Measurements from ENCODE around the gene MMP17.

Gene MMP17

DNA sequence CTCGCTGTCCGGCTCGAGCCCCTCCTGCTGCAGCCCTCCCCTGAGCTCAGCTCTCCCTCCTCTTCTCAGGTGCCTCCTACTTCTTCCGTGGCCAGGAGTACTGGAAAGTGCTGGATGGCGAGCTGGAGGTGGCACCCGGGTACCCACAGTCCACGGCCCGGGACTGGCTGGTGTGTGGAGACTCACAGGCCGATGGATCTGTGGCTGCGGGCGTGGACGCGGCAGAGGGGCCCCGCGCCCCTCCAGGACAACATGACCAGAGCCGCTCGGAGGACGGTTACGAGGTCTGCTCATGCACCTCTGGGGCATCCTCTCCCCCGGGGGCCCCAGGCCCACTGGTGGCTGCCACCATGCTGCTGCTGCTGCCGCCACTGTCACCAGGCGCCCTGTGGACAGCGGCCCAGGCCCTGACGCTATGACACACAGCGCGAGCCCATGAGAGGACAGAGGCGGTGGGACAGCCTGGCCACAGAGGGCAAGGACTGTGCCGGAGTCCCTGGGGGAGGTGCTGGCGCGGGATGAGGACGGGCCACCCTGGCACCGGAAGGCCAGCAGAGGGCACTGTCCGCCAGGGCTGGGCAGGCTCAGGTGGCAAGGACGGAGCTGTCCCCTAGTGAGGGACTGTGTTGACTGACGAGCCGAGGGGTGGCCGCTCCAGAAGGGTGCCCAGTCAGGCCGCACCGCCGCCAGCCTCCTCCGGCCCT is 22.8 kb downstream of the MMP17 start:
- peak; percentile 91 for DNase-seq

DNA sequence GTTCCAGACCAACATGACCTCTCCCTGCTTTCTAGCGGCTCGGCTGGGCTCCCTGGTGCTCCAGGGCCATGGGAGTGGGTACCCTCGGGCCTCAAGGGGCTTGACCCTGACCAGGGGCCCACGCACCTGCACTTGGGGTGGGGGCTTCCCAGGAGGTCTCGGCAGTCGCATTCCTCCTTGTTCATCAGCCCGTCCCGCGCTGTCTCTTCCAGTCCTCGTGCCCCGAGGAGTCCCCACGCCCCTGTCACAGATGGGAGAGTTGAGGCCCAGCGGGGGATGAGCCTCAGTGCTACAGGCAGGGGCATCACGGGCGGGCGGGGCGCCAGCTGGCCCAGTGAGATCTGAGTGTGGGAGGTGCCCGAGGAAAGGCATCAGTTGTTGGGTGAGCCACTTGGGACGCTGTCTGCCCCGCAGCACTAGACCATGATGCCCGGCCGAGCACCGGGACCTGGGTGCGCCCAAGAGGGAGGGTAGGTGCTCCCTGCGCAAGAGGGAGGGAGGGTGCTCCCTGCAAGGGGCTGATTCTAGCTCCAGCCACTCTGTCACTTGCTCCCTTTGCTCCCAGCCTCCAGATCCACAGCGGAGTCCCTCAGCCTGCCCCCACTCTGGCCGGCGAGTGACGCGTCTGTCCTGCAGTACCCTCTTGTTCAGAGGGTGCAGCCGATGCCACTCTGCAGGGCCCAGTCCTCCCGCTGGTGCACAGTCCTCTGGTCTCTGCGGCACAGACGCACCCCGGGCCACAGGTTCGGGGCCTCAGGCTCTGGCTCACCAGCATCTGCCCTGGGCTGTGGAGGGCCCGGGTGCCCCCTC is 23.8 kb downstream of the MMP17 start:
- peak; percentile 46 for DNase-seq

DNA sequence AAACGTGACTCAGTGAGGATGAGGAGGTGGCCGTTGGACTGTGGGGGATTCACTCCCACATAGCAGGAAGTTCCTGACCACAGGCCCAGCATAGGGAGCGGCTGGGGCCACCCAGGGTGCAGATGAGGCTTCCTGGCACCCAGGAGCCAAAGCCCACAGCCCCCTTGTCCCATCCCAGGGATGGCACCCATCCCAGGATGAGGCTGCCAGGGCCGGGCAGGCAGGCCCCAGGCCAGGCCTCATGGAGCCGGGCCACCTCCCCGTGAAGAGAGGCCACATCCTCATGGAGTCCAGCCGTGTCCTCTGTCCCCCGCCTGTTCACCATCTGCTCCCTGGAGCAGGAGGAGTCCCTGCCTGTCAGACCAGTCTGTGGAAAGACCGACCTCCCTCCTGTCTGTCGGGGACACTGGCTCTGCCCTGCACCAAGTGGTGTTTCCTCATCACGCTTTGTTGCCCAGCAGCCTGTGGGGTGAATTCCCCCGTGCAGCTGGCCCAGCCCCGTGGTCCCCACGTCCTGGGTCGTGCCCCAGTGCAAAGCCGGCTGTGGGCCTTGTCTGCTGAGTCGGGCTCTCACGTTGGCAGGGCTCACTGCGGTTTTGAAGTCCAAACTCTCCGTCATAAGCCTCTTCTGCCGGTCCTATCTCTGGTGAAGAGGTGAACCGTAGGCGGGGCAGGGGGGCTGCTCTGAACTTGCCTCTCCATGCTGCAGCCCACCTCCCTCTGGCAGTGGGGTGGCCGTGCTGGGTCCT is 24.5 kb downstream of the MMP17 start:
- DNase-seq: peak; percentile 34

DNA sequence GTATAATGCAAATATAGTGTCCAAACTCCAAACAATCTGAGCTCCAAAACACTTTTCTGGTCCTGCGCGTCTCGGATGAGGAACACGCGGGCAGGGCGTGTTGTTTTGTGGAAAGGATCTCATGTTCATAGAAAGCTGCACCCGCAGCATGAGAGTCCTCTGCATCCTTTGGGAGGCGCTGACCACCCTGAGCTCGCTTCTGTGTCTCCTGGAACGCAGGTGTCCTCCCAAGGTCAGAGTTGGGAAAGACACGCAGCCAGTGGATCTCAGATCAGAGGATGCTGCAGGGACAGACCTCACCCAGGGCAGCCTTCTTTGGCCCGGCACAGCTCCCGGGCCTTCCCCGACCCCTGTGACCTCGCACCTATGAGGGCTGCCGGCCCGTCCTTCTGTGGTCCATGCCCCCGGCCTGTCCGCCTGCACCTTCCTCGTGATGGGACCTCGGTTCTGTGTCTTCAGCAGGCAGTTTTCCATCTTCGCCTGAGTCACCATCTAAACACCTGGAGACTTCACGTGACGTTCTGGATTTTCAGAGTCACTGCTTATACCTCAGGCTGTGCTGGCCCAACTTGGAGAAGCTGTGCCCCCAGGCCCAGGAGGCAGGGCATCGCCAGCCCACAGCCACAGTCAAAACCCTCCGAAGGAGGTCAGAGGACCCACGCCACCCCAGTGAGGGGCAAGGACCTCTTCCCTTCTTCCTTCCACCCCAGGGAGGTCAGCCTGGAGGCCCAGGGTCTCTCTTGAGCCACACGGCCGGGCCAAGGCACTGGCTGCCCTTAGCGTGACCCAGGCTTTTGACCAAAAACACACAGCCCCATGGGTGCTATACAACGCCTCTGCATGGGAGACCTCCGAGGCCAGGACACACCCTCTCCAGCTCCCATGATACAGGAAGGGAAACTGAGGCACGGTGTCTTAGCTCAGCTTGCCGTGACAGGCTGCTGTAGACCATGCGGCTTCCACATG is 25.9 kb downstream of the MMP17 start:
- DNase-seq: peak; percentile 35

DNA sequence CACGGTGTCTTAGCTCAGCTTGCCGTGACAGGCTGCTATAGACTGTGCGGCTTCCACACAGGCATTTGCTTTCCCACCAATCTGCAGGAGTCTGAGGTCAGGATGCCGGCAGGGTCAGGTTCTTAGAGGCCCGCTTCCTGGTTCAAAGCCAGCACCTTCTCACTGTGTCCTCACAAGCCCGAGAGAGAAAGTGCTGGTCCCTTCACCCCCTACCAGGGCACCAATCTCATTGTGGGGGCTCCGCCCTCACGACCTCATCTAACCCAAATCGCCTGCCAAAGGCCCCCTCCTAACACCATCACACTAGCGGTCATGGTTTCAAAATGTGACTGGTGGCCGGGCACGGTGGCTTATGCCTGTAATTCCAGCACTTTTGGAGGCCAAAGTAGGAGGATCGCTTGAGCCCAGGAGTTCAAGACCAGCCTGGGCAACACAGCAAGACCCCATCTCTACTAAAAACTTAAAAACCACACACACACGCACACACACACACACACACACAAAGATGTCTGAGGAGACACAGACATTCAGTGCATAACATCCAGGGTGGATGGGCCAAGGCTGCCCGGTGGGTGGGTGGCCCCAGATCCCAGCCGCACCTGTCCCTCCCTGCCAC is 26.8 kb downstream of the MMP17 start:
- no peak for DNase-seq

DNA sequence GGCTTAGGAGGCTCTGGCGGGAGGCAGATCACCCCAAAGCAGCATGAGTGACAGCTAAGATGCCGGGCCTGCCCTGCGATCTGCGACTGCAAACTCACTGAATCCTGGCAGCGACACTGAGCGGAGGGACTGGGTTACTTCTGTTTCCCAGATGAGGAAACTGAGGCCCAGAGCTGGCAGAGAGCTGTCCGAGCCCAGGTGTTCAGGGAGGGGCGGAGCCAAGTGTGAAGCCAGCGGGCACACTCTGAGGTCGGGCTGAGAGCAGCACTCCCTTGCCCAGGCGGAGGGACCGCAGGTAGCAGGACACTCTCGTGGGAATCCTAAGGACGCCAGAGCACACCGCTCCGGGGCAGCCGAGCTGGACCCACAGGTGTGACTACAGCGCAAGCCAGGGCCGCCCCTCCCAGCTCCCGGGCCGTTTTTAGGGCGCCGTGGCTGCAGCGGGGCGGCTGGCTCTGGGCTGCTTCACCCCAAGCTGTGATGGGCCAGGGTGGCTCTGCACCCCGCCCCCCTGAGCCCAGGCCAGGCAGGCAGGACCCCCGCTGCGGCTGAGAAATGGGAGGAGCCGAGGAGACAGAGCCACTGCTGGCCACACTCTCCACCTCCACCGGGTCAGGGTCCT is 27.4 kb downstream of the MMP17 start:
- peak; percentile 64 for DNase-seq

DNA sequence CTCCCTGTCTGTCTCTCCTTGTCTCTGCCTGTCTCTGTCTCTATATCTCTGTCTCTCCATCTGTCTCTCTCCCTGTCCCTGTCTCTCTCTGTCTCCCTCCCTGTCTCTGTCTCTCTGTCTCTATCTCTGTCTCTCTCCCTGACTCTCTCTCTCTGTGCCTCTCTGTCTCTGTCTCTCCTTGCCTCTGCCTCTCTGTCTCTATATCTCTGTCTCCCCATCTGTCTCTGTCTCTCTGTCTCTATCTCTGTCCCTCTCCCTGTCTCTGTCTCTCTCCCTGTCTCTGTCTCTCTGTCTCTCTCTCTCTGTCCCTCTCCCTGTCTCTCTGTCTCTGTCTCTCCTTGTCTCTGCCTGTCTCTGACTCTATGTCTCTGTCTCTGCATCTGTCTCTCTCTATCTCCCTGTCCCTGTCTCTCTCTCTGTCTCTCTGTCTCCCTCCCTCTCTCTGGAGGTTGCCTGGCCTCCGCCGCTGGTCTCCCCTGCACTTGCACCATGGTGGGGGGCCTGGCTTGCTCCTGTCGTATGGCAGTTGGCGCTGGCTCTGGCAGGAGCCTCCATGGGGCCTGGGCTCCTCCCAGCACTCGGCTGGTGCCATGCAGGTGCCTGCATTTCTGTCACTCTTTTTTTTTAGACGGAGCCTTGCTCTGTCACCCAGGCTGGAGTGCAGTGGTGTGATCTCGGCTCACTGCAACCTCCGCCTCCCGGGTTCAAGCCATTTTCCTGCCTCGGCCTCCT is 28.3 kb downstream of the MMP17 start:
- no peak for DNase-seq

DNA sequence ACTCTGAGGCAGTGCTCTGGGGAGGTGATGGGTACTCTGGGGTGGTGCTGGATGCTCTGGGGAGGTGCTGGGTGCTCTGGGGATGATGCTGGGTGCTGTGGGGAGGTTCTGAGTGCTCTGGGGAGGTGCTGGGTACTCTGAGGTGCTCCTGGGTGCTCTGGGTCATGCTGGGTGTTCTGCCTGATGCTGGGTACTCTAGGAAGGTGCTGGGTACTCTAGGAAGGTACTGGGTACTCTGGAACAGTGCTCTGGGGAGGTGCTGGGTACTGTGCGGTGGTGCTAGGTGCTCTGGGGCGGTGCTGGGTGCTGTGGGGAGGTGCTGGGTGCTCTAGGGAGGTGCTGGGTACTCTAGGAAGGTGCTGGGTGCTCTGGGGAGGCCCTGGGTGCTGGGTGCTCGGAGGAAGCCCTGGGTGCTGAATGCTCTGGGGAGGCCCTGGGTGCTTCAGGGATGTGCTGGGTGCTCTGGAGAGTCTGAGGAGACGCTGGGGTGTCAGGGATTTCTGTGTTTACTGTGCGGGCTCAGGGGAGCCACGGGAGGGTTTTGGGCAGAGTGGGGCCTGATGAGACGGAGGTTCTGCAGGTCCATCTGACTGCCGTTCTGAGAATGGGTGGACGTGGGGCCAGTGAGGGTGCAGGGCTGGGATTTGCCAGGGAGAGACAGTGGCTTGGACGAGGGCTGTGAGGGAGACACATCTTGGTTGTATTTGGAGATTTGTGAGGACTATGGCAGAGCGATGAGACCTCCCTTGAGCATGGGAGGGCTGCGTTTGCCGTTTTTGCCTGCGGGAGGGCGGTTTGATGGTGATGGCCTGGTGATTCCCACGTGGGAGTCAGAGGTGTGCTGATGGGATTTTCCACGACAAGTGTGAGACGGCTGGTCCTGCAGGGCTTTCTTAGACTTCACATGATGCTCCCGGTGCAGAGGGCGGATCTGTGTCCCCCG is 30.0 kb downstream of the MMP17 start:
- no peak for DNase-seq

DNA sequence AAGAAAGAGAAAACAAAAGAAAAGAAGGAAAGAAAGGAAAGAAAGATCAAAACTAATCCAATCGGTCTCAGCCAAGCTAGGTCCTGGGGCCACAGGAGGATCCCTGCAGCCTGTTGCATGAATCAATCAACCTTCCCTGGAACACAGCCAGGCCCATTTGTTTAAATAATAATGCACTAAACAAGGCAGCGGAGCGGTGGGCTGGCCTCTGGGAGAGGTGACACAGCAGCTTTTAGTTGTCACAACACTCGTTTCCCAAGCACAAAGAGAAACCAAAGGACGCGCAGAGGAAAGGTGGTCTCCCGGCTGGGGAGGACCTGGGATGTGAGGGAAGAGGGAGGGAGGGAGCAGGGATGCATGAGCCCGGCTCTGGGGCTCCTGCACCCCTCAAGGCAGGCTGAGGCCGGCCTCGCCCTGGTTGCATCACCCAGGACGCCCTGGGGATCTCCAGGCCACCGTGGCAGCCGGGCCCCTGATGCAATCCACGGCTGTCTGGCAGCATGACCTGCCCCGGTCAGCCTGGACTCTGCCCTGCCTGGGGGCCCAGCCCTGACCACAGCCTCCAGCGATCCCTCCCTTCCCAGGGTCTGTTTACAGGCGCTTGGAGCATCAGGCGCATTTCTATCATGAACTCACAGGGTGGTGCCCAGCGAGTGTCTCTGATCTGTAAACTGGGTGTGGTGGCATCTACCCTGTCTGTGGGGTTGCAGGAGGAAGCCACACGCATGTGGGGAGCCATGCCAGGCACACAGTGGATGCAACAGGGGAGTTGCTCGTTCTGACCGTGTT is 32.5 kb downstream of the MMP17 start:
- DNase-seq: peak; percentile 90

DNA sequence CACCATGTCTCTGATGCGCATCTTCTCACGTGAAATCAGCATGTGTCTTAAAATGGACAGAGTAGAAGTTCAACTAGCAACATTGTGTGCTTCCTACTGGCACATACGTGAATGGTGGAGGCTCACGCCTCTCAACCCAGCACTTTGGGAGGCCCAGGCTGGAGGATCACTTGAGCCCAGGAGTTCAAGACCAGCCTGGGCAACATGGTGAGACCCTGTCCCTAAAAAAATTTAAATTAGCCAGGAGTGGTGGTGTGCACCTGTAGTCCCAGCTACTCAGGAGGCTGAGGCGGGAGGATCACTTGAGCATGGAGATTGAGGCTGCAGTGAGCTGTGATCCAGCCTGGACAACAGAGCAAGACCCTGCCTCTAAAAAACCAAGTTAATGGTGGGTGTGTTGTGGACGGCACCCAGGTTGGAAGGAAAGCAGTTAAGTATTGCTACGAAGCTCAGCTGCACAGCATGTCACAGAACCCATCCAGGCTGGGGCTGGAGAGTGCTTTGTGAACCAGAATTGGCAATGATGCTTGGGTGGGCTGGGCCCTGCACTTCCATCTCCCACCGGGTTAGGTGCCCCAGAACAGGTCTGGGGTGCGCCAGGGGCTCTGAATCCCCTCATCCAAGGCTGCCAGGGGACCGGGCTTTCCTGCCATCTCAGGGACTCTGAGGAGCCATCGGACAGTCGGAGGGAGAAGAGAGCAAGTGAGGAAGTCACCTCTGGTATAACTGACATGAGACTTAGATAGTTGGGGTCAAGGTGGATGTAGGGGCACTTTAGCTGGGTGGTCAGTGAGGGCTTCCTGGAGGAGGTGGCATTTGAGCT is 33.3 kb downstream of the MMP17 start:
- no peak for DNase-seq

DNA sequence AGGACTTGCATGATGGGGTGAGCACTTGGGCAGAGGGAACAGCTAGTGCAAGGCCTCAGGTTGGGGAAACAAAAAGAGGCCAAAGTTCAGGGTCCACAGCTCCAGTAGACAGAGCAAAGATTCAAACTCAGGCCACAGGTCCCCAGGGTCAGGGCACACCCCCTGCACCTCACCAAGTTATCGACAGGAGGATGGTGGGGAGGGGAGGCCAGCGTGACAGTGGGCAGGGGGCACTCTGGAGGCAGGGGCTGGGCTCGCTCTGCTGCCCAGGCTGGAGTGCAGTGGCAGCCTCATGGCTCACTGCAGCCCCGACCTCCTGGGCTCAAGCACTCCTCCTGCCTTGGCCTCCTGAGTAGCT is 33.9 kb downstream of the MMP17 start:
- DNase-seq: no peak

DNA sequence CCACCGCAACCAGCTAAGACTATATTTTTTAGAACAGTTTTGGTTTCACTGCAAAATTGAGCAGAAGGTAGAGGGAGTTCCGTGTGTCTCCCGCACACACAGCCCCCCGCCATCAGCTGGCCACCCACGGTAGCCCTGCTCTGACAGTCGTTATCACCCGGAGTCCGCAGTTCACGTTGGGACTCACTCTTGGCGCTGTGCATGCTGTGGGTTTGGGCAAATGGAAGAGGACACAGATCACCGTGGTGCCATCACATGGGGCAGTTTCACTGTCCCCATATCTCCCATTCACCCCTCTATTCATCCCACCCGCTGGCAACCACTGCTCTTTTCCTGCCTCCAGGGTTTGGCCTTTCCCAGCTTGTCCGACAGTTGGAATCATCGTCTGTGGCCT is 34.4 kb downstream of the MMP17 start:
- DNase-seq: no peak

DNA sequence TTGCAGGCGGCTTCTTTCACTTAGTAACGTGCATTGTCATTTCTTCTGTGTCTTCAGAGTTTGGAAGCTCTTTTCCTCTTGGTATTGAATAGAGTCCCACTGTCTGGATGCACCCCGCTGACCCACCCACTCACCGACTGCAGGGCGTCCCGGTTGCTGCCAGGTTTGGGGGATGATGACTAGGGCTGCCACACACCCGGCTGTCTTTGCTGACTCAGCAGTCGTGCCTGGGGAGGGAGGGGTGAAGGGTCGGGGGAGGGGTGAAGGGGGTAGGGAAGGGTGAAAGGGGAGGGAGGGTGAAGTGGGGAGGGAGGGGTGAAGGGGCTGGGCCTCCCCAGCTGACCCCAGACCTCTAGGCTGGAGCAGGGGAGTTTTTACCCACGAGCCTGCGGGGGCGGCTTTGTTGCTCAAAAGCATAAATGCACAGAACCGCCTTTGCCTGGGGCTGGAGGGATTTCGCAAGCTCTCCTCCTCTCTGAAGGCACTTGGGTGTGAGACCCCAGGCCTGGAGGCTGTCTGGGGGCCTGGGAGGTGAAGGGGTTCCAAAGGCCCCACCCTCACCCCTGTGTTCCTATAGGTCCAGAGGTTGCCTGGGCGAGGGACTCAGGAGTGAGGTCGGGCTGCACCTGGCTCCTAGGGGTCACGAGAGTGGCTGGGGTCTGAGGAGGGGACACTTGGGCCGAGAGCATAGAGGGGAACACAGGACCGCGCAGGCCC is 35.0 kb downstream of the MMP17 start:
- DNase-seq: no peak

DNA sequence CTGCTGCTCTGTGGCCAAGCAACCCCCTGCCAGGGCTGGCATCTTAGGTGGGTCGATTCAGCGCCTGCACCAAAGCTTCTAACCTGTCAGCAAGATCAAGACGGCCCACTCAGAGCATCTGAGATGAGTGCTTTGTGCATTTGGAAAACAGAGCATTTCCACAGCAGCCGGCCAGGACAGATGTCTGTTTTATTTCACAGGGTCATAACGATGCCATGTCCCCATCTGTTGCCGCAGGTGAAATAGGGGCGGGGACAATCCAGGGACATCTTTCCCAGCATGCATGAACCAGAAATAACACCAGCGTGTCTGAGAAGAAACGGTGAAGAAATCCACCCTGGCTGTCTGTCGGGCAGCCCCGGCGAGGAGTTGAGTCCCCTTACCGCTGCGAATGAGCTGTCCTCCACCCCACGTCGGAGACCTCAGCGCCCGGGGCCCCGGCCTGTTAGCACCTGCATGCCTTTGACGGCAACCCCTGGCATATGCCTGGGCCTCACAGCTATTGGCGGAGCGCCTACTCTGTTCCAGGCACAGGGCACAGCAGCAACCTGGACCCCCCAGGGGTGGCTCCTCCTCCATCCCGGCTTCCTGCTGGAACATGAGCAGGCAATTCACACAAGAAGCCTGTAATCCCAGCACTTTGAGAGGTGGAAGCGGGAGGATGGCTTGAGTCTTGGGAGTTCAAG is 35.7 kb downstream of the MMP17 start:
- DNase-seq: no peak

DNA sequence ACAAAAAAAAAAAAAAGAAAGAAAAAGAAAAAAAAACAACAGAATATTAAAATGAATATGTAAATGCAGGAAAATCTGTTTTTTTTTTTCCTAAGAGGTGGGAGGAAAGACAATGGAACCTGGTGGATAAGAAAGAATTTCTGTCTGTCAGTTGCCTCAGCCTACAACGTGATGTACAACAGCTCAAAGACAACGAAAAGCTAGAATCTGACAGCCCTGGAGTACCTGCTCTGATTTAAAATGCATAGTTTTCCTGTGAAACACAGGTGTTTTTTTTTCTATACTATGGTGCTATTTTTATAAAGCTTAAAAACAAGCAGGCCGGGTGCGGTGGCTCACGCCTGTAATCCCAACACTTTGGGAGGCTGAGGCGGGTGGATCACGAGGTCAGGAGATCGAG is 36.3 kb downstream of the MMP17 start:
- DNase-seq: no peak

DNA sequence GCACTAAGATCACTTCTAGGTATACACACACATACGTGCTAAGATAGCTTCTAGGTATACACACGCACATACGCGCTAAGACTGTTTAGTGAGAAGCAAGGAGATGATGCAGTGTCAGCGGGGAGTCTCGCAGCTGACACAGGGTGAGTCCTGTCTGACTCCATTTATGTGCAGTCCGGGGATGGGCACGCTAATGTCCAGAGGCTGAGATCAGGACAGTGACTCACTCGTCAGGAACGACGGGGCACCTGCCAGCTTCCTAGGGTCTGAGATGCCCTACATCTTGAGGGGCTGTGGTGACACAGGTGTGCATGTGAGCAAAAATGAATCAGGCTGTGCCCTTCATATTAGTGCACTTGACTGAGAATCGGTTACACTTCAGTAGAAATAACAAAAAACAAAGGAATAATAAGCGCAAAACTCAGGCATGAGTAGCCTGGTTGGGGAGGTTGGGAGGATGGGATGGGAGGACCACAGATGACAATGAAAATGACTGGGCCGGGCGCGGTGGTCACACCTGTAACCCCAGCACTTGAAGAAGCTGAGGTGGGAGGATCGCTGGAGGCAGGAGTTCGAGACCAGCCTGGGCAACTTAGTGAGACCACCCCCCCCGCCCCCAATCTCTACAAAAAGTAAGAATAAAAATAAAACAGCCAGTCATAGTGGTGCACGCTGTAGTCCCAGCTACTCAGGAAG is 37.1 kb downstream of the MMP17 start:
- peak; percentile 67 for DNase-seq

Measured in DMS53 (cell line).